Testis (tissue), 3 donors: ENCODE data around the gene PPP2CA. TPM values are rescaled to one million over a fixed set of nuclear protein-coding genes. Genes with fewer than 3 reads are reported as not detected.
"Not testable (repeated sequence)": the region's sequence is repeated elsewhere in the genome, so short reads cannot be mapped to it uniquely, and the experiment has no call there.

Source experiments
- DNase-seq: peaks from one replicate; pipeline ENCODE4 v3.0.0-alpha.2; 2019
- H3K27ac ChIP-seq, 2 donors: fragments of 200-600 bp; sonication (generic); one replicate each; pipeline ENCODE4 v1.5.1; 2019
- H3K27me3 ChIP-seq: fragments of 200-600 bp; sonication (generic); one replicate; pipeline ENCODE4 v1.5.1; 2019
- H3K36me3 ChIP-seq: fragments of 200-600 bp; sonication (generic); one replicate; pipeline ENCODE4 v1.5.1; 2017; ENCODE audit warnings: low read depth; ENCODE audit errors: missing control alignments
- H3K4me1 ChIP-seq: fragments of 200-600 bp; sonication (generic); one replicate; pipeline ENCODE4 v1.5.1; 2019
- H3K4me3 ChIP-seq, 2 donors: fragments of 200-600 bp; sonication (generic); one replicate each; pipeline ENCODE4 v1.5.1; 2017 to 2019
- H3K9me3 ChIP-seq: fragments of 200-600 bp; sonication (generic); one replicate; pipeline ENCODE4 v1.5.1; 2017
- POLR2A ChIP-seq: fragments of 450-650 bp; IDR thresholded peaks from one replicate; pipeline ENCODE4 v1.6.1; 2017; ENCODE audit warnings: antibody characterized with exemption, mild to moderate bottlenecking, moderate library complexity
- WGBS, 2 donors: methylation state at CpG; one replicate each; pipeline ENCODE4 v1.1.5; 2018; 5-methylcytosine and 5-hydroxymethylcytosine counted together
- intact Hi-C: fragments of 100-400 bp; cut with DNase I; formaldehyde crosslinking; loops from one replicate; pipeline ENCODE4 v1.15.1; 2023; ENCODE audit warnings: low total_unique reads
- polyA plus RNA-seq: library from polyadenylated mRNA; stranded (reverse); fragments of 350-450 nt; fragmentation: Illumina TruSeq; extraction: RNeasy Lipid Tissue Mini Kit (QIAGEN cat#74804); gene quantifications from one replicate; pipeline ENCODE4 v1.2.3, GENCODE V29; 2014; ENCODE audit warnings: low read depth, low replicate concordance; ENCODE audit not compliant: insufficient read depth
- total RNA-seq, 2 donors: library from RNA; depleted of rRNA; stranded (reverse); fragments of >200 nt; gene quantifications; one replicate each; pipeline ENCODE4 v1.2.3, GENCODE V29; 2016
- TF ChIP-seq, protein P1 (sequence below), 3 experiments: fragments of 450-650 bp in 2 of 3; fragments of 200-600 bp in 1 of 3; sonication (generic) in 1 of 3; IDR thresholded peaks; one replicate each; pipeline ENCODE4 v1.5.1; 2016 to 2019; ENCODE audit warnings: antibody characterized with exemption in 3 of 3, mild to moderate bottlenecking in 2 of 3, moderate library complexity in 1 of 3

Gene PPP2CA
- total and polyA plus RNA-seq, 3 donors from 2014 or later, result 105 to 214 (median 125) TPM

DNA sequence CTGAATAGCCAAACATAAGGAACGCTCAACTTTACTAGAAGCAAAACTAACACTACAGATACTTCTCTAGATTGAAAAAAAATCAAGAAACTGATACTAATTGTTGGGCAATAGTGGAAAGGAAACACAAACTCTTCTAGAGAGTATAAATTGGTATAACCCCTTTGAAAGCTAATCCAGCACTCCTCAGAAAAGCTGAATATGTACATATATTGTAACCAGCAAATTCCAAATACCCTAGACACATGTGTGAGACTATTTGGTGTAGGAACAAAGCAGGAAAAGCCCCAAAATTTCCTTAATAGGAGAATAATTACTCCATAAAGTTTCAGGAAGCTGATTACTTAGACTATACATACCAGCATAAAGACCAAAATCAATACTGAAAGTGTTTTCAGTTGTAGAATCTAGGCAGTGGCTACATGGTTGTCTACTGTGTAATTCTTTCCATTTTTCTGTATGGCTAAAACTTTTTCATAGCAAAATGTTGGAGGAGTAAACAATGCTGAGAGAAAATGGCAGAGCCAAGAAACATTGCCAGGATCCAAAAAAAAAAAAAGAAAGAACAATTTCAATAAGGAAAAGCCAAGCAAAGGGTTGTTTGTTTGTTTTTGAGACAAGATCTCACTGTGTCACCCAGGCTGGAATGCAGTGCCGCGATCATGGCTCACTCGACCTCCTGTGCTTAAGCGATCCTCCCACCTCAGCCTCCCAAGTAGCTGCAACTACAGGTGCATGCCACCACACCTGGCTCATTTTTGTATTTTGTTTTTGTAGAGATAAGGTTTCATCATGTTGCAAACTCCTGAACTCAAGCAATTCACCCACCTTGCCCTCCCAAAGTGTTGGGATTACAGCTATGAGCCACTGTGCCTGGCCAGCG, 64.1 kb downstream of the PPP2CA start:
- TF ChIP-seq, protein P1, sequence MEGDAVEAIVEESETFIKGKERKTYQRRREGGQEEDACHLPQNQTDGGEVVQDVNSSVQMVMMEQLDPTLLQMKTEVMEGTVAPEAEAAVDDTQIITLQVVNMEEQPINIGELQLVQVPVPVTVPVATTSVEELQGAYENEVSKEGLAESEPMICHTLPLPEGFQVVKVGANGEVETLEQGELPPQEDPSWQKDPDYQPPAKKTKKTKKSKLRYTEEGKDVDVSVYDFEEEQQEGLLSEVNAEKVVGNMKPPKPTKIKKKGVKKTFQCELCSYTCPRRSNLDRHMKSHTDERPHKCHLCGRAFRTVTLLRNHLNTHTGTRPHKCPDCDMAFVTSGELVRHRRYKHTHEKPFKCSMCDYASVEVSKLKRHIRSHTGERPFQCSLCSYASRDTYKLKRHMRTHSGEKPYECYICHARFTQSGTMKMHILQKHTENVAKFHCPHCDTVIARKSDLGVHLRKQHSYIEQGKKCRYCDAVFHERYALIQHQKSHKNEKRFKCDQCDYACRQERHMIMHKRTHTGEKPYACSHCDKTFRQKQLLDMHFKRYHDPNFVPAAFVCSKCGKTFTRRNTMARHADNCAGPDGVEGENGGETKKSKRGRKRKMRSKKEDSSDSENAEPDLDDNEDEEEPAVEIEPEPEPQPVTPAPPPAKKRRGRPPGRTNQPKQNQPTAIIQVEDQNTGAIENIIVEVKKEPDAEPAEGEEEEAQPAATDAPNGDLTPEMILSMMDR (IDR thresholded peaks at IDR 0.05), result no peak
- TF ChIP-seq POLR2A, result no peak
- 91 to 95% methylated on average over 6 of the region's 6 CpGs for WGBS, 2 donors
- Histone ChIP-seq H3K27ac (no peak overlapping the region), H3K36me3 (no peaks in the 10 kb centered on the region), H3K27me3 (no peaks in the 10 kb centered on the region), H3K4me3 (no peak overlapping the region), H3K4me1 (no peaks in the 10 kb centered on the region), H3K9me3 (no peaks in the 10 kb centered on the region)
- DNase-seq, result no peak
- intact Hi-C loops, result no loop called here

DNA sequence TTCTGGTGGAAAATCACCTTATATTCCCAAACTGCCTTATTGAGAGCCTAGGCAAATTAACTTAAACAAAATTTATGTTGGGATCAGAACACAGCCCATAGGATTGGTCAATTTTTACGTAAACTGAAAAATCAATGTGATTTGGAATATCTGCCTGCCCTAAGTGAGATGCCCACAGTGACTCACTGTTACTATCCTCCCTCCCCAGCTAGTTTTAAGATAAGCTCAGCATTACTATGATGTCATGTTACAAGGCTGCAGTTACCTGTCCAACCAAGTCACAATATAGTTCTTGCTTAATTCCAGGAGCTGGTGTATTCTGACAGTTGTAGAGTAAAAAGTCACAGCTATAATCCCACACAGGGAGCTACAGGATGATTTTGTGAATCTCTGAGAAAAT, 72.2 kb downstream of the PPP2CA start:
- peaks cover 4% of the 10 kb centered on the region for H3K36me3 ChIP-seq
- H3K4me3 ChIP-seq, result no peak overlapping the region
- no peak for DNase-seq
- H3K27ac ChIP-seq, result no peak overlapping the region
- 85 to 88% methylated on average over 1 of the region's 1 CpG for WGBS, 2 donors
- intact Hi-C loops, result no loop called here
- H3K9me3 ChIP-seq, result no peaks in the 10 kb centered on the region
- TF ChIP-seq POLR2A, result no peak
- TF ChIP-seq, protein P1 (IDR thresholded peaks at IDR 0.05), result no peak
- H3K4me1 ChIP-seq, result peaks cover 25% of the 10 kb centered on the region
- H3K27me3 ChIP-seq, result no peaks in the 10 kb centered on the region

DNA sequence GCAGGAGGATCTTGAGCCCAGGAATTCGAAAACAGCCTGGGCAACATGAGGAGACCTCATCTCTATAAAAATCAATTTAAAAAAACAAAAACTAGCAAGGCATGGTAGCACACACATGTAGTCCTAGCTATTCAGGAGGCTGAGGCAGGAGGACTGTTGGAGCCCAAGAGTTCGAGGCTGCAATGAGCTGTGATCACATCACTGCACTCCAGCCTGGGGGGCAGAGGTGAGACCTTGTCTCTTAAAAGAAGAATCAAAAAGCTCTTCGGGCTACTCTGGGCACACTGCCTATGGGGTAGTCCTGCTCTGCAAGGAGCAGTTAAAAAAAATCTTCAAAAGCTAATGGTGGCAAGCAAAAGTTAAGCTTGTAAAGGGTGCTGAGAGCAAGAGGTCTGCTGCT, 72.6 kb downstream of the PPP2CA start:
- intact Hi-C loops, result no loop called here
- Histone ChIP-seq H3K4me1 (peaks cover 28% of the 10 kb centered on the region), H3K27me3 (no peaks in the 10 kb centered on the region), H3K9me3 (no peaks in the 10 kb centered on the region), H3K4me3 (no peak overlapping the region), H3K36me3 (peaks cover 4% of the 10 kb centered on the region), H3K27ac (no peak overlapping the region)
- 95 to 97% methylated on average over 3 of the region's 3 CpGs for WGBS, 2 donors
- DNase-seq, result no peak
- TF ChIP-seq, protein P1 (IDR thresholded peaks at IDR 0.05), result no peak

DNA sequence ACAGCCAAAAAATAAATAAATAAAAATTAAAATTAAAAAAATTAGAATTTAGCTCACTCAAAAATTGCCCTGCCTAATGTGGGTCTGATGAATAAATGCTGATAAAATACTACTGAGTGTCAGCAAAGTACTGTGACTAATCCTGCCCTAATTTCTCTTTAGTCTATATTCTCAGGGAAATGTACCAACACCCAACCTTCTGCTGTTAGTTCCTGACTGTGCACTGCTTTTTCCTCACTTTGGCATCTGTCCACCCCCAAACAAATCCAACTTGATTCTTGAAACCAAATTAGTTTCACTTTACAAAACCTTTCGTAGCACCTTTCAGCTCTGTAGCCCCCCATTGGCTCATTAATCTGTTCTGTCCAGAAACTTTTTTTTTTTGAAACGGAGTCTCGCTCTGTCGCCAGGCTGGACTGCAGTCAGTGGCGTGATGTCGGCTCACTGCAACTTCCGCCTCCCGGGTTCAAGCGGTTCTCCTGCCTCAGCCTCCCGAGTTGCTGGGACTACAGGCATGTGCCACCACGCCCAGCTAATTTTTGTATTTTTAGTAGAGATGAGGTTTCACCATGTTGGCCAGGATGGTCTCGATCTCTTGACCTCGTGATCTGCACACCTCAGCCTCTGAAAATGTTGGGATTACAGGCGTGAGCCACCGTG, 73.6 kb downstream of the PPP2CA start:
- H3K9me3 ChIP-seq, intact Hi-C loops, DNase-seq, H3K27ac ChIP-seq, H3K27me3 ChIP-seq, H3K4me3 ChIP-seq, H3K36me3 ChIP-seq: not testable (repeated sequence)
- 93 to 97% methylated on average over 15 of the region's 15 CpGs for WGBS, 2 donors
- H3K4me1 ChIP-seq, result peaks cover 32% of the 10 kb centered on the region

DNA sequence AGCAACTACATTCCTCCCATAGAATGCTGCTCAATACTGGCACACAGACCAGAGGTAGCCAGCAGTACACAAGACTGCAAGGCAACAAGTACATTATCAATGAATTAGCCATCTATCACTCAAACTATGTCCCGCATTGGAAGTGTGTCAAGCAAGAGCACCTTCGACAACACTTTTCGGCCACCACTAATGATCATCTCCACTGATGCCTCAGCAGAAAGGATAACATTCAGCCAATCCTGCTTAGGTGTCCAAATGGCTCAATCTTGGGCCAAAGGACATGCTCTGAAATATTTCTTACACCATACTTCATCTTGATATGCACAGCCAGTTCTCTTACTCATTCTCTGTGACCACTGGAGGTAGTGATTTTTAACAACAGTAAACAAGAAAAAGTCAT, 74.2 kb downstream of the PPP2CA start:
- no peaks in the 10 kb centered on the region for H3K27me3 ChIP-seq
- H3K27ac ChIP-seq, result no peak overlapping the region
- 96 to 97% methylated on average over 3 of the region's 3 CpGs for WGBS, 2 donors
- intact Hi-C loops, result no loop called here
- H3K9me3 ChIP-seq, result no peaks in the 10 kb centered on the region
- TF ChIP-seq, protein P1 (IDR thresholded peaks at IDR 0.05), result no peak
- no peak for TF ChIP-seq POLR2A
- no peak overlapping the region for H3K4me3 ChIP-seq
- DNase-seq, result no peak
- peaks cover 4% of the 10 kb centered on the region for H3K36me3 ChIP-seq
- peaks cover 35% of the 10 kb centered on the region for H3K4me1 ChIP-seq
